DMS 273 (cell line): ENCODE results near the gene ANTXR2.
"Not testable (repeated sequence)": the region's sequence is repeated elsewhere in the genome, so short reads cannot be mapped to it uniquely, and the experiment has no call there.

ENCODE experiments used
- DNase-seq: peaks from one replicate; lab custom pipeline; 2025; ENCODE audit not compliant: unreplicated experiment; lab: John Stamatoyannopoulos, UW

The ANTXR2 gene

GRCh38 chr4:80026100-80026499, 46.9 kb downstream of the ANTXR2 start:
- DNase-seq, result peak; percentile 6

GRCh38 chr4:80024335-80024734, 48.7 kb downstream of the ANTXR2 start:
- no peak for DNase-seq

DNA sequence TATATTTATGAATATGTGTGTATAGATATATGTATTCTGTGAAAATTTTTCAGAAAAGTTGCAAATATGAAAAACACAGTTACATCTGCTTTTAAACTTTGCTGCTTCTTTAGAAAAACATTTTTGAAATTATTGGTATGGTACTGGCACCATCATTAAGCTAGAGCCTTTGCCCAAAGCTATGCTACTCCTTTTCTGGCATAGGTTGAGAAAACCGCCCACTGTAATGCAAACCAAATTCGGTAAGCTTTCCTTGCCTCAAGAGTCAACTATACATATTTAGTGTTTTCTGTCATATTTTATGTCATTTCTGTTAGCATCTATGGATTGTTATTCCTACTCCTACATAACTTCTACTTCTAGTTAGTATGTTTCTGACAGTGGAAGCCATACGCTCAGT, 50.7 kb downstream of the ANTXR2 start:
- DNase-seq, result no peak

DNA sequence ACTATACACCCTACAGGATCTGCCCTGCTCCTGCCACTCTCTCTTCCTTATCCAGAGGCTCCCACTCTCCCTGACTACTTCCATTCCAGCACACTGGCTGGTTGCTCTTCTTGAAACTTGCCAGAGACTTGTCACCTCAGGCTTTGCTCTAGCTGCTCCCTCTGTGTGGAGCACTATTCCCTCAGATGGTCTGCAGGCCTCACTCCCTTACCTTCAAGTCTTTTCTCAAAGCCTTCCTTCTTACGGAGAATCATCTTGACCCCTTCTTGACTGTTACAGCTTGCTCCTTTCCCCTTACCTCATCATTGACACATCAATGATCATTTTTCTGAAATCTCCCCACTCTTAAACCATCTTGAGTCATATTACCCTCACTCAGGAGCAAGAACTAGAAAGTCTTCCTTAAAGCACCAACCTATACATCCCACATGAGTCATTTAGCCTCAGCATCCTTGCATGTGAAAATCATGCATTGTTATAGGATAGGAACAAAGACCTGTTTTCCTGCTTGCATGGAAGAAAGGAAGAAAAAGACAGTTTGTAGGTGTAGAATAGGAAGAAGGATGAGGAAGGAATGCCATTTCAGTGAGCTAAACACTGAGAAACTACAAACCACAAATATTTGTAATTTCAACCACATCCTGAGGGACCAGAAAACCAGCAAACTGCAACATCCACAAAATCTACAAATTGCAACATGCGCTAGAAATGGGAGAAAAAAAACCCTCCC, 55.7 kb downstream of the ANTXR2 start:
- DNase-seq, result no peak

DNA sequence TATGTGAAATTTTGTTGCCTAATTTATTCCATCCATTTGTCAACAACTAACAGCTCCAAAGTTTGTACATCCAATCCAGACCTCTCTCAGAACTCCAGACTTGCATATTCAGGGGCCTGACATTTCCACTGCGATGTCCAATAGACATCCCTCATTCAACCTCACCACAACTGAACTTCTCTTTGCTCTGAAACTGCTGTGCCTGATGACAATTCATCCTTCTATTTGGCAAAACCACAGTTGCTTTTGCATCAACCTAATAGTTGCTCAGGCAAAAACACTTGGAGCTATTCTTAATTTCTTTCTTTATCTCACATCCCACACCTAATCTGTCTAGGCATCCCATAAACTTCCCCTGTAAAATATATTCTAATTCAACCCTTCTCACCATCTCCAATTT, 56.5 kb downstream of the ANTXR2 start:
- no peak for DNase-seq

- no peak for DNase-seq
Measured at GRCh38 chr4:80015407-80016189, 57.4 kb downstream of the ANTXR2 start.

DNA sequence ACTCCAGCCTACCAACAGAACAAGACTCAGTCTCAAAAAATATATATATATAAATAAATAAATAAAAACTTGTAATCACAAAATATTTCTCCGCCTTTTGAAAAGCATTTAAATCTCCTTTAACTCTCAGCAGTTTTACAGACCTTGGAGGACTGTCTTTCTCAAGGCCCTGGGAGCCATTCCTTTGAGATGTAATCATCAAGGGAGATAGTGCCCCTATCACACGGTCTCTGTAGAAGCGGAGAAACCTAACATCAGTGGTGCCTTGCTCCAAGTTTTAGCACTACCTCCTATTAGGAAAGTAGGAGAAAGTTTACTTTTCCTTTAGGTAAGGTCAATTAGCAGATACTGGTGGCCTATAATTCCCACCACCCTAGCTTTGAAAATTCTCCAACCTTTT, 58.5 kb downstream of the ANTXR2 start:
- DNase-seq, result no peak

DNA sequence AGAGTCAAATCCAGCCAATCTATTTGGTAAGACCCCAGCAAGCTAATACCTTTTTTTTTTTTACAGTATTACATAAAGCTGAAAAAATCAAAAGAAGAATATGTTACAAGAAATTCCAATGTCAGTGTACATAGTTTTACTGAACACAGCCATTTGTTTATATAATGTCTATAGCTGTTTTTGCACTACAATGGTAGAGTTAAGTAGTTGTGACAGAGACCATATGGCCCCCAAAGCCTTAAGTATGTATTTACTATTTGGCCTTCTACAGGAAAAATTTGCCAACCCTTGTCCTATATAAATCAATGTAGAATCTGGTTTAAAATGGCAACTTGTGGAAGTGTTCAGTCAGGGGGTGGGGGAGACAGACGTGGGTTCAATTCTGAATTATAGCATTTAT, 60.7 kb downstream of the ANTXR2 start:
- no peak for DNase-seq

DNA sequence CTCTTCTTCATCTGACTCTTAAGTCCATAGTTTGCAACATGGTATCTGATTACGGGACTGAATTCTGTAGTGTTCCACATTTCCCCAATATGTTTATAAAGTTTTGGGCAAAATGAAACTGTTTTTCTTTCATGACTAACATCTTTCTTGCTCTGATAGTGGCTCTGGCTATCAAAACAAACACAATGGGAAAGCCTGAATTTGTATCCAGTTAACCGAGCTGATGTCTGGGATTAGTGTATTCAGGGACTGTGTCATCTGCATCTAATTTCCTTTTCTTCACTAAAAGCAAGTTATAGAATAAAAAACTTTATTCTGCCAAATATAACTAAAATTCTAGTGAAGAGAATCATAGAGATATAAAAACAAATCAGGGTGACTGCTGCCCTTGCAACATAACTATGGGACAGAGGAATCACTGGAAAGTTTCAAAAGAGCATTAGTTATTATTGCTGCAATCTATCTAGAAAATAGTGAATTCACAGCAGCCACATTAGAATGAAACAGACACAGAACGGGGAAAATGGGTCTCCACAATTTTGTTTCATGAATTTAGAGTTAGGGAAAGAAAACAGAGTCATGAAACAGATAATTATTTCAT, 61.3 kb downstream of the ANTXR2 start:
- DNase-seq, result no peak

GRCh38 chr4:80010316-80010715, 62.7 kb downstream of the ANTXR2 start:
- no peak for DNase-seq

DNA sequence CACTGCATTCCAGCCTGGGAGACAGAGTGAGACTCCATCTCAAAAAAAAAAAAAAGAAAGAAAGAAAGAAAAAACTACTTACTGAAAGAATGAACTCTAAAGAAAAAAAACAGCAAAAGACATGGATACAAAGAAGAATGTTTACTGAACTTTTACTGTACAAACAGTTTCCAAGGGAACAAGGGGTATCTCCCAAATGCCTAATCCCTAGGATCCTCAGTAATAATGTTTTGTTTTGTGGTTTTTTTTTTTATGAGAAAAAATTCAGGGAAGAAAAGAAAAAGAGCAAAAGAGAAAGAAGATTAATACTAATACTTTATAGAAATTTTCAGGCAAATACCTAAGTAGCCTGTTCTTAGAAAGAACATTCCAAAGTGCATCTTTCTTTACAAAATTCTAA, 63.2 kb downstream of the ANTXR2 start:
- DNase-seq, result no peak

DNA sequence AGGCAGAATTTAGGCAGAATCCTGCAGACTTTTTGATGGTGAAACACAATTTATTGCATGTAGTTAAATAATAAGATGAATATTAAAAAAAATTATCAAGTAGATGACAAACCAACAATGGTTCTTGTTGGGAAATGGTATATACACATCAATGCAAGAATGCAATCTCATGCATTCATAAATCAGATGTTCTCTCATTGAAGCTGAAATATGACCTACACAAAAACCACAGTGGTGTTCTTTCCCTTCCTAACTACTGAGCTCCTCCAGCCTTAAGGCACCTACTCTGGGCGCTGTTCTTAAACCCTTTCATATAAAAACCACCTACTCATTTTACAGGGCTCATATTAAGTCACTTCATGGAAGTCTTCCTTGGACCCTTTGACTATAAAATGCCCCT, 64.1 kb downstream of the ANTXR2 start:
- no peak for DNase-seq

DNA sequence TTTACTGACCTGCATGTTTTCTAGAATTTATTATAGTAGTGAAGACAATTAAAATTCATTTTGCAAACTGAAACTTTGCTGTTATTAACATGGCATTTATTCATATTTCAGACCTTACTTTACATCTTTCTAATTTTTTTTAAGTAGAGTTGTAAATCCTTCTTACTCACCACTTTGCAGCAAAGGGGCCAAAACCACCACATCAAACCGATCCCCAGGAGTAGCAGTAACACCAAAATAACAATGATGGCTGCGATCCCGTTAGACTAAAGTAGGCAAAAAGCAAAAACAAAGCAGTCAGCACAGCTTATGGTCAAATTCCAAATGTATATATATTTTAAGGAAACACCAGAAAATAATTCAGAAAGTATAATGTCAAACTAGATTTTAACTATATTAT, 64.7 kb downstream of the ANTXR2 start:
- no peak for DNase-seq

DNA sequence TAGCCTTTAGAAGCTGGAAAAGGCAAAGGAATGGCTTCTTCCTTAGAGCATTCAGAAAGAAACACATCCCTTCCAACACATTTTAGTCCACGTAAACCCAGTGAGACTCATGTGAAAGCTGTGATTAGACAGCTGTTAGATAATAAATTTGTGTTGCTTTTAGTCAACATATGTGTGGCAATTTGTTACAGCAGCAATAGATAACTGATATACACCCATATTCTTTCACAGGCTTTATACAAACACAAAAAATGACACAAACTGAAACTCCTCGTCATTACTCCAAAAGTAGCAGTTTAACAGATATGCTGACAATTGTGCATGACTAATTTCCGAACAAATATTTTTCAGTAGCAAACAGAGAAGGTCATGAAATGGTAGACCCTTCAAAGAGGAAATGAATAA, 65.3 kb downstream of the ANTXR2 start:
- no peak for DNase-seq

GRCh38 chr4:80006935-80007744, 65.9 kb downstream of the ANTXR2 start:
- no peak for DNase-seq

GRCh38 chr4:80005863-80006262, 67.2 kb downstream of the ANTXR2 start:
- DNase-seq, result no peak

- no peak for DNase-seq
Measured at GRCh38 chr4:80004319-80004718, 68.7 kb downstream of the ANTXR2 start.

DNA sequence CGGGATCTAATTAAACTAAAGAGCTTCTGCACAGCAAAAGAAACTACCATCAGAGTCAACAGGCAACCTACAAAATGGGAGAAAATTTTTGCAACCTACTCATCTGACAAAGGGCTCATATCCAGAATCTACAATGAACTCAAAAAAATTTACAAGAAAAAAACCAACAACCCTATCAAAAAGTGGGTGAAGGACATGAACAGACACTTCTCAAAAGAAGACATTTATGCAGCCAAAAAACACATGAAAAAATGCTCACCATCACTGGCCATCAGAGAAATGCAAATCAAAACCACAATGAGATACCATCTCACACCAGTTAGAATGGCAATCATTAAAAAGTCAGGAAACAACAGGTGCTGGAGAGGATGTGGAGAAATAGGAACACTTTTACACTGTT, 70.5 kb downstream of the ANTXR2 start:
- DNase-seq, result not testable (repeated sequence)

DNA sequence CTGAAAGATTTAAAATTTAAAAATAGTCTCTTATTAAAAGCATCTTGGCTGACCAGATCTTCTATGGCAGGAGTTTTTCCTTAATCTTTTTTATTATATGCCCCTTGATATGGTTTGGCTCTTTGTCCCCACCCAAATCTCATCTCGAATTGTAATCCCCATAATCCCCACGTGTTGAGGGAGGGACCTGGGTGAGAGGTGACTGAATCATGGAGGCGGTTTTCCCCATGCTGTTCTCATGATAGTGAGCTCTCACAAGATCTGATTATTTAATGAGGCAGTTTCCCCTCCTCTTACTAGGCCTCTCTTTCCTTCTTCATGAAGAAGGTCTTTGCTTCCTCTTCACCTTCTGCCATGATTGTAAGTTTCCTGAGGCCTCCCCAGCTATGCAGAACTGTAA, 74.0 kb downstream of the ANTXR2 start:
- not testable (repeated sequence) for DNase-seq

- no peak for DNase-seq
Measured at GRCh38 chr4:79998201-79998600, 74.8 kb downstream of the ANTXR2 start.

GRCh38 chr4:79996851-79997250, 76.2 kb downstream of the ANTXR2 start:
- no peak for DNase-seq
